ENCODE results near the gene ADAM22.

DNA sequence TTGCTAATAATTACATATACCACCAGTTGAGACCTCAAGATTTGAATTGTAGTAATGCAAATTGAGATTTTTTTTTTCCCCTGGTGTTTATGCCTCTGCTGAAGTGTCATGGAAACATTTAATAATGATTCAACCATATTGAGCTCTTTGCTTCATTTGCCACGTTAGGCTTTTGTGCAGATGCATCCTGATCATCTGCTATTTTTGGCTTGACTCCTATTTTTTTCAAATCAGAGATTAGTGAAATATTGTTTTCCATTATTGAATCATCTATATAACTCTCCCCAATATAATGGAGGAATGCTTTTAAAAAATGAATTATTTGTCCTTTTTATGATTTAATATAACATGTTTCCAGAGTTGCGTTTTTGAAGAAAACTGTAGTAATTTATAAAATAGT lies 170.7 kb downstream of the ADAM22 start:
- TF ChIP-seq CTCF (IDR thresholded peaks at IDR 0.05 in 2 of 3, conservative IDR thresholded peaks at IDR 0.05 in 1 of 3; ENCODE audit: borderline replicate concordance in 1 of 3, insufficient read depth in 1 of 3, low read depth in 2 of 3, low read length in 2 of 3) (no peak), POLR2AphosphoS5 (IDR thresholded peaks at IDR 0.05; ENCODE audit: low read depth, low read length) (no peak), EZH2 (IDR thresholded peaks at IDR 0.05) (no peak), FOSL1 (IDR thresholded peaks at IDR 0.05; ENCODE audit: low read depth) (no peak), TCF7L2 (IDR thresholded peaks at IDR 0.05; ENCODE audit: borderline replicate concordance, extremely low read depth, insufficient read depth, insufficient read length) (no peak), ZBTB33 (IDR thresholded peaks at IDR 0.05; ENCODE audit: extremely low read depth, insufficient replicate concordance, low read length) (no peak), ZNF274 (IDR thresholded peaks at IDR 0.05; ENCODE audit: low read depth, low read length) (no peak), POLR2A (IDR thresholded peaks at IDR 0.05; ENCODE audit: borderline replicate concordance, extremely low read depth, insufficient read depth, insufficient read length) (no peak), RAD21 (IDR thresholded peaks at IDR 0.05; ENCODE audit: low read depth) (no peak)
- TF ChIP-seq, protein P1, sequence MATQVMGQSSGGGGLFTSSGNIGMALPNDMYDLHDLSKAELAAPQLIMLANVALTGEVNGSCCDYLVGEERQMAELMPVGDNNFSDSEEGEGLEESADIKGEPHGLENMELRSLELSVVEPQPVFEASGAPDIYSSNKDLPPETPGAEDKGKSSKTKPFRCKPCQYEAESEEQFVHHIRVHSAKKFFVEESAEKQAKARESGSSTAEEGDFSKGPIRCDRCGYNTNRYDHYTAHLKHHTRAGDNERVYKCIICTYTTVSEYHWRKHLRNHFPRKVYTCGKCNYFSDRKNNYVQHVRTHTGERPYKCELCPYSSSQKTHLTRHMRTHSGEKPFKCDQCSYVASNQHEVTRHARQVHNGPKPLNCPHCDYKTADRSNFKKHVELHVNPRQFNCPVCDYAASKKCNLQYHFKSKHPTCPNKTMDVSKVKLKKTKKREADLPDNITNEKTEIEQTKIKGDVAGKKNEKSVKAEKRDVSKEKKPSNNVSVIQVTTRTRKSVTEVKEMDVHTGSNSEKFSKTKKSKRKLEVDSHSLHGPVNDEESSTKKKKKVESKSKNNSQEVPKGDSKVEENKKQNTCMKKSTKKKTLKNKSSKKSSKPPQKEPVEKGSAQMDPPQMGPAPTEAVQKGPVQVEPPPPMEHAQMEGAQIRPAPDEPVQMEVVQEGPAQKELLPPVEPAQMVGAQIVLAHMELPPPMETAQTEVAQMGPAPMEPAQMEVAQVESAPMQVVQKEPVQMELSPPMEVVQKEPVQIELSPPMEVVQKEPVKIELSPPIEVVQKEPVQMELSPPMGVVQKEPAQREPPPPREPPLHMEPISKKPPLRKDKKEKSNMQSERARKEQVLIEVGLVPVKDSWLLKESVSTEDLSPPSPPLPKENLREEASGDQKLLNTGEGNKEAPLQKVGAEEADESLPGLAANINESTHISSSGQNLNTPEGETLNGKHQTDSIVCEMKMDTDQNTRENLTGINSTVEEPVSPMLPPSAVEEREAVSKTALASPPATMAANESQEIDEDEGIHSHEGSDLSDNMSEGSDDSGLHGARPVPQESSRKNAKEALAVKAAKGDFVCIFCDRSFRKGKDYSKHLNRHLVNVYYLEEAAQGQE (IDR thresholded peaks at IDR 0.05; ENCODE audit: low read depth): no peak
- TF ChIP-seq, protein P2, sequence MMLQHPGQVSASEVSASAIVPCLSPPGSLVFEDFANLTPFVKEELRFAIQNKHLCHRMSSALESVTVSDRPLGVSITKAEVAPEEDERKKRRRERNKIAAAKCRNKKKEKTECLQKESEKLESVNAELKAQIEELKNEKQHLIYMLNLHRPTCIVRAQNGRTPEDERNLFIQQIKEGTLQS (IDR thresholded peaks at IDR 0.05): no peak
